GM12878 (cell line): ENCODE measurements around the gene PAPPA. TPM values are rescaled to one million over a fixed set of nuclear protein-coding genes. Genes with fewer than 3 reads are reported as not detected.

Source experiments
- ATAC-seq: fragments of 200-7000 bp; cut with Tn5 transposase; 3 replicates; pipeline ENCODE4 v1.9.1; 2020; ENCODE audit warnings: mild to moderate bottlenecking, moderate library complexity
- BruUV-seq: library from RNA; stranded (reverse); fragments of 400-500 nt; replicated peaks from 2 replicates; lab custom pipeline; 2021; lab: Mats Ljungman, UMichigan
- CTCF ChIA-PET: fragments of 300-600 bp; sonication (Branson Sonifier 250); formaldehyde crosslinking; extraction: SDS; loops from one replicate; lab custom pipeline; 2021; ENCODE audit warnings: inconsistent platforms; lab: Yijun Ruan, JAX
- POLR2A ChIA-PET: fragments of 350-600 bp; formaldehyde crosslinking; extraction: SDS; loops from one replicate; lab custom pipeline; 2021; ENCODE audit warnings: inconsistent platforms; lab: Charles Lee
- RAD21 ChIA-PET: fragments of 300-600 bp; sonication (Branson Sonifier 250); formaldehyde crosslinking; loops from one replicate; lab custom pipeline; 2023; ENCODE audit warnings: antibody characterized with exemption; ENCODE audit not compliant: unreplicated experiment; lab: Charles Lee
- SMC1A ChIA-PET: fragments of 300-600 bp; sonication (Branson Sonifier 250); formaldehyde crosslinking; loops from one replicate; lab custom pipeline; 2023; ENCODE audit not compliant: unreplicated experiment, uncharacterized antibody; lab: Charles Lee
- DNase-seq: peaks from one replicate; pipeline ENCODE4 v3.0.0-alpha.2; 2011; ENCODE audit warnings: low read depth, low spot score
- FAIRE-seq: peaks from 3 replicates; lab custom pipeline; 2011; peaks lifted over from hg19 to GRCh38; lab: Jason Lieb, UNC
- H2AFZ ChIP-seq: 2 replicates; pipeline ENCODE4 v1.6.0; 2011; ENCODE audit warnings: low read depth, low read length, control low read depth; ENCODE audit not compliant: control insufficient read depth
- H3K27ac ChIP-seq: 2 replicates; pipeline ENCODE4 v1.5.1; 2011; ENCODE audit warnings: control low read depth; ENCODE audit not compliant: control insufficient read depth, insufficient read depth
- H3K27me3 ChIP-seq, 2 experiments: replicated peaks in 1 of 2; 2 replicates each; pipeline versions ENCODE4 v1.6.0 to v1.6.1; 2011; ENCODE audit warnings: low read length in 1 of 2; ENCODE audit not compliant: control insufficient read depth in 2 of 2, insufficient read depth in 2 of 2
- H3K36me3 ChIP-seq, 2 experiments: 2 replicates each; pipeline ENCODE4 v1.5.1; 2011; ENCODE audit warnings: low read length in 1 of 2; ENCODE audit not compliant: control insufficient read depth in 2 of 2, insufficient read depth in 2 of 2
- H3K4me1 ChIP-seq: 2 replicates; pipeline ENCODE4 v1.6.1; 2011; ENCODE audit warnings: mild to moderate bottlenecking, low read length, moderate library complexity, mixed read lengths; ENCODE audit not compliant: control insufficient read depth, insufficient read depth
- H3K4me2 ChIP-seq: 2 replicates; pipeline ENCODE4 v1.6.0; 2011; ENCODE audit warnings: control low read depth; ENCODE audit not compliant: control insufficient read depth, insufficient read depth
- H3K4me3 ChIP-seq: fragments of 200-600 bp; sonication (generic); 2 replicates; pipeline ENCODE4 v1.5.1; 2016
- H3K79me2 ChIP-seq: 2 replicates; pipeline ENCODE4 v1.6.0; 2011; ENCODE audit warnings: low read length; ENCODE audit not compliant: control insufficient read depth, insufficient read depth
- H3K9ac ChIP-seq: 2 replicates; pipeline ENCODE4 v1.8.0; 2011; ENCODE audit warnings: low read length, control low read depth, mixed read lengths; ENCODE audit not compliant: control insufficient read depth, insufficient read depth
- H3K9me3 ChIP-seq: replicated peaks from 3 replicates; pipeline ENCODE4 v1.5.1; 2011; ENCODE audit warnings: mild to moderate bottlenecking, low read length; ENCODE audit not compliant: control insufficient read depth, insufficient read depth
- H4K20me1 ChIP-seq: 2 replicates; pipeline ENCODE4 v1.6.0; 2011; ENCODE audit not compliant: control insufficient read depth, insufficient read depth
- ATF3 ChIP-seq: IDR thresholded peaks from 2 replicates; pipeline ENCODE4 v1.6.1; 2011; ENCODE audit warnings: low read depth, mild to moderate bottlenecking, low read length, moderate library complexity, borderline replicate concordance; ENCODE audit errors: extremely low read depth
- DPF2 ChIP-seq: fragments of 450-650 bp; IDR thresholded peaks from 2 replicates; pipeline ENCODE4 v1.6.1; 2017; ENCODE audit warnings: mild to moderate bottlenecking
- IKZF1 ChIP-seq: fragments of 450-650 bp; conservative IDR thresholded peaks from 2 replicates; pipeline ENCODE4 v1.6.1; 2017; ENCODE audit warnings: antibody characterized with exemption, mild to moderate bottlenecking
- KAT2A ChIP-seq: conservative IDR thresholded peaks from 2 replicates; pipeline ENCODE4 v1.6.1; 2011; ENCODE audit warnings: low read depth, low read length; ENCODE audit not compliant: control insufficient read depth
- WGBS: methylation state at CpG from one replicate; pipeline ENCODE4 v1.1.6; 2016; ENCODE audit warnings: low lambda C conversion rate; ENCODE audit not compliant: insufficient replicate concordance, insufficient coverage; ENCODE audit errors: missing lambda C conversion rate; 5-methylcytosine and 5-hydroxymethylcytosine counted together
- in situ Hi-C: fragments of 300-500 bp; cut with MboI; formaldehyde crosslinking; loops from 9 replicates; pipeline ENCODE4 v1.14.3; 2018; ENCODE audit warnings: mixed read lengths
- intact Hi-C: fragments of 100-400 bp; cut with micrococcal nuclease; formaldehyde crosslinking; loops from one replicate; pipeline ENCODE4 v1.14.2; 2022; ENCODE audit not compliant: unreplicated experiment
- polyA plus RNA-seq, 11 experiments: library from polyadenylated mRNA; depleted of rRNA in 4 of 11; unstranded in 6 of 11; stranded (reverse) in 5 of 11; fragments of >200 nt; fragmentation: Nextera tagmentation in 4 of 11; fragmentation: Illumina TruSeq in 1 of 11; extraction: Ambion mirVana in 4 of 11; extraction: Trizol in 1 of 11; gene quantifications; 1 replicate in 1 of 11; 2 replicates in 10 of 11; pipeline versions ENCODE4 v1.2.1 to v1.2.3, GENCODE V29; 2011 to 2016; ENCODE audit warnings: inconsistent platforms in 2 of 11, missing spikeins in 2 of 11, low read depth in 1 of 11
- total RNA-seq, 4 experiments: library from RNA; depleted of rRNA in 3 of 4; stranded (reverse); fragments of >200 nt in 3 of 4; fragmentation: Illumina TruSeq in 1 of 4; extraction: Trizol in 1 of 4; gene quantifications; 2 replicates each; pipeline versions ENCODE4 v1.2.1 to v1.2.3, GENCODE V29; 2013 to 2021
- TF ChIP-seq, protein P1 (sequence below): IDR thresholded peaks from 2 replicates; pipeline ENCODE4 v1.6.1; 2012; ENCODE audit warnings: low read depth, low read length, improper control_type of control experiment

Gene PAPPA
- total and polyA plus RNA-seq, 10 of the 15 experiments (the other 5 are each of a cell fraction or from before 2014, with no cell fraction given): under 0.01 to 0.19 (median 0.02) TPM; not detected in 4

- TF ChIP-seq, protein P1, sequence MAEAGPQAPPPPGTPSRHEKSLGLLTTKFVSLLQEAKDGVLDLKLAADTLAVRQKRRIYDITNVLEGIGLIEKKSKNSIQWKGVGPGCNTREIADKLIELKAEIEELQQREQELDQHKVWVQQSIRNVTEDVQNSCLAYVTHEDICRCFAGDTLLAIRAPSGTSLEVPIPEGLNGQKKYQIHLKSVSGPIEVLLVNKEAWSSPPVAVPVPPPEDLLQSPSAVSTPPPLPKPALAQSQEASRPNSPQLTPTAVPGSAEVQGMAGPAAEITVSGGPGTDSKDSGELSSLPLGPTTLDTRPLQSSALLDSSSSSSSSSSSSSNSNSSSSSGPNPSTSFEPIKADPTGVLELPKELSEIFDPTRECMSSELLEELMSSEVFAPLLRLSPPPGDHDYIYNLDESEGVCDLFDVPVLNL: no peak
Measured at GRCh38 chr9:116411506-116411905, 257.9 kb downstream of the PAPPA start (continued).

GRCh38 chr9:116414374-116414773, 260.8 kb downstream of the PAPPA start:
- no peaks in the 10 kb centered on the region for H3K79me2 ChIP-seq
- no TSS peak for BruUV-seq
- ChIA-PET CTCF (no interaction called here), SMC1A (no interaction called here), POLR2A (no interaction called here), RAD21 (no interaction called here)
- FAIRE-seq: no peak
- H3K36me3 ChIP-seq: no peaks in the 10 kb centered on the region
- intact Hi-C loops (no loop called here), in situ Hi-C loops (no loop called here)
- H2AFZ ChIP-seq: no peak overlapping the region
- H3K9me3 ChIP-seq: no peaks in the 10 kb centered on the region
- no peak overlapping the region for H3K4me2 ChIP-seq
- no peaks in the 10 kb centered on the region for H3K27me3 ChIP-seq
- DNase-seq: no peak
- no peak for TF ChIP-seq DPF2
- TF ChIP-seq ATF3: no peak
- no peak for TF ChIP-seq KAT2A
- TF ChIP-seq IKZF1: no peak
- H3K27ac ChIP-seq: no peak overlapping the region
- no peaks in the 10 kb centered on the region for H4K20me1 ChIP-seq
- no peak overlapping the region for H3K9ac ChIP-seq
- no peak overlapping the region for H3K4me3 ChIP-seq
- H3K4me1 ChIP-seq: no peaks in the 10 kb centered on the region
- WGBS: 38% methylated on average over 2 of the region's 2 CpGs
- ATAC-seq: no peak
